Mucosa of gallbladder (tissue), 1 donor: ENCODE measurements around the gene CNTRL. TPM values are rescaled to one million over a fixed set of nuclear protein-coding genes. Genes with fewer than 3 reads are reported as not detected.

Source experiments
- DNase-seq: peaks from one replicate; pipeline ENCODE4 v3.0.0-alpha.2; 2020; ENCODE audit warnings: low spot score
- total RNA-seq: library from RNA; stranded (reverse); gene quantifications from one replicate; pipeline ENCODE4 v1.2.1, GENCODE V29; 2021
- donor health status: DM: no; HTN: no; CAD: no.

Gene CNTRL
- total RNA-seq, 1 donor from 2014 or later, result 11.7 TPM

DNA sequence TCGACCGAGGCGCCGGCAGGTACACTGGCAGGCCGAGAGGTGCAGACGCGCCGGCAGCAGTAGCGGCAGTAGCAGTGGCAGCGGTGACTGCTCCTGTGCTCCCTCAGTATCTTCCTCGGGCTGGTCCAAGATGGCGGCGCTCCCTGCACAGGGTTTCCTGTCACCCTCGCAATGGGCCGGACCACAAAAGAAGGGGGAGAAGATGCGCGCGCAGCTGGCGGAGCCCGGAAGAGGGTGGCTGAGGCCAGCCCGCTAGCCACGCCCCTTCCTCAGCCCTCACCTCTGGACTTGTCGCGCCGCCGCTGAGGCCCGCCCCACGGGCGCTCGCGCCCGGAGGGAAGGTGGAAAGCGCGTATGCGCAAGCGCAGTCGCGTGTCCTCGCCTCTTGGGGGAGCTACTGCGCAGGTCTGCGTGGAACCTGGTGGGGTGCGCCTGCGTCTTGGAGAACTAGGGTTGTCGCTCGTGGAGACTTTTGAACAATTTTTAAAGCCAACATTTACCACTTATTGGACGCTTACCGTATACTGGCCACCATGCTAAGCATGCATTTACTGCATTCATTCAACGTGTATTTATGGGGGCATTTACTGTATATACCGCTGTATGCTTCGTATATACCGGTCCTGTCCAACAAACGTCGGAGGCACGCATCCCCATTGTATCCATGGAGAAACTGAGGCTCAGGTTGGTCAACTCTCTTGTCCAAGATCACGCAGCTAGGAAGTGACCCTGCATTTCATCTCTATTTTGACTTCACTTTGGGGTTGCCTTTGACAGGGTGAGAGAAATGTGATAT lies 127.2 kb downstream of the CNTRL start, which contains the start of gene RAB14:
RAB14 (minus strand) TSS at position 132 of the 796 bp plus-strand sequence. CDS start 8,457 bp downstream, outside the sequence.
- peak; percentile 100 for DNase-seq

- DNase-seq, result no peak
Observed at GRCh38 chr9:121204121-121204520, 129.4 kb downstream of the CNTRL start.

- DNase-seq, result no peak
Observed at GRCh38 chr9:121204611-121205010, 129.9 kb downstream of the CNTRL start.

DNA sequence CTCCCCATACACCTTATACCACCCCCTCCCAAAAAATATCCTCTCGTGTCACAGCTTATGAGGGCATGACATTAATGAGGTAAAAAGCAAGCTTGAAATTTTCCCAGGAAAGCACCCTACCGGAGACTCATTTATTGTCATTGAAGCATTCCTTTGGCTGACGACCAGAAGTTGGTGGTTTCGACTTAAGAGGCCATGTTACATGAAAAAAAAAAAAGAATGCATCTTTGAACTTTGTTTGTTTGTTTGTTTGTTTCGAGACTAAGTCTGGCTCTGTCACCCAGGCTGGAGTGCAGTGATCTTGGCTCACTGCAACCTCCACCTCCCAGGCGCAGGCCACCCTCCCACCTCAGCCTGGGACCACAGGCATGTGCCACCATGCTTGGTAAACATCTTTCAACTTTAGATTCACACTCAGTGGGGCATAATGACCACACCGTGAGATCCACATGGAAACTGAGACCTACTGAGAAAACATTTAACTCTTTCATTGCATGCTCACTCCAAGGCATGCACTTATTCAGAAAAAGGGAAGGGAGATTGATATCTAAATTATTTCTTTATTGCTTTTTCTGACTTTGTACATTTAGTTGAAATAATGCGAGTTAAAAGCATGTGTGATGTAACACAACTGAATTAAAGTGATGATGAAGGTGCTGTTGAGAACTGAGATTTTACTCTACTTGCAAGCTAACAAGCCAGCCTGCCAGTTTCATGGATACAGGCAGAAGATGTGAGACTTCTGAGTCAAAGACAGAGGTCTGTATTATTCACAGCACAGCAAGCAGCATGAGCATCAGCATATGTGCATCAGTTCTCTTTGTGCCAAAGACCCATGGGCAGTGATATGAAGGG lies 132.0 kb downstream of the CNTRL start:
- DNase-seq, result no peak

DNA sequence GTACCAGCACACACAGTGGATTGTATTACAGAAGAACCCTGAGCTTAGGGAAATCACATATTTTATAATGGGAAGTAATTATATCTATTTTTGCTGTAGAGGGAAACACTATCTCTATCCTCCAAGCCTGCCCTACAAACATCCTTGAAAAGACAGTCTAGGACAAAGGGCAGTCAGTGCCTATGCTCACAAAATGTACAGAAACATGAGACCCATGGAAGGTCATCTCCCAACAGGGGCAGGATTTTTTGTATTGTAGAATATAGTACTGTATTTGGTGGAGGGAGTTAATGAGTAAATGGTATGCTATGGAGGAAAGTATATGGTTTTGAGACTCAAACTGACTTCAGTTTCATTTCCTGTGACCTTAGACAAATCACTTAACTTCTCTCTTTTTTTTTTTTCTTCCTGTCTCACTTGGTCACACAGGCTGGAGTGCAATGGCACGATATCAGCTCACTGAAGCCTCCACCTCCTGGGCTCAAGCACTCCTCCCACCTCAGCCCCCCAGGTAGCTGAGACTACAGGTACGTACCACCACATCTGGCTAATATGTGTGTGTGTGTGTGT lies 132.7 kb downstream of the CNTRL start:
- no peak for DNase-seq

DNA sequence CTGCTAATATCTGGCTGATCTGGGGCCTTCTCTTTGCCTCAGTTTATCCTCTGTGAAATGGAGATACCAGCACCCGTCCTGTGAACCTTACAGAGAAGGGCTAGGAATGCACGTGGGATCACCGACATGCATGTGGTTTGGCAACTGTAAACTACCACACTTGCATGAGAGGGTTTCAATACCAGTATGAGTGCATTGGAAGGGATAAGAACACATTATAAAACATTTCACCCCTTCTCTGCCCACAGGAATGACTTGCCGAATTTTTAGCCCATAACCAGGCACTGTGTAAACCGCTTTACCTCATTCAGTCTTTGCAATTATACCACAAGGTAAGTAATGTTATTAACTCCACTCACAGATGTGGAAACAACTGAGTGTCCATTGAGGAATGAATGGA lies 135.8 kb downstream of the CNTRL start:
- DNase-seq, result no peak

- DNase-seq, result peak; percentile 91
Observed at GRCh38 chr9:121213136-121213806, 138.5 kb downstream of the CNTRL start.

DNA sequence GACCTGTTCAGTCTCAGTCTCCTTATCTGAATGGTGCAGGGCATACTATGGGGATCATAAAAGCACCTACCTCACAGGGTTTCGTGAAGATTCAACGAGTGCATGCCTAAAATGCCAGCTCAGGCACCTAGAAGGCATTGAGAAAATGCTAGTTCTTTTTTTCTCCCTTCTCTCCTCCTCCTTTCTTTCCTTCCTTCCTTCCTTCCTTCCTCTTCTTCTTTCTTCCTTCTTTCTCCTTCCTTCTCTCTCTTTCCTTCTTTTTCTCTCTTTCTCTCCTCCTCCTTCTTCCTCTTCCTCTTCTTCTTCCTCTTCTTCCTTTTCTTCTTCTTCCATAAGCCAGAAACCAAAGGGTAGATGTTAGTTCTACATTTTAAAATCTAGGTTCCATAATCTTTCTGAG lies 139.2 kb downstream of the CNTRL start:
- no peak for DNase-seq

DNA sequence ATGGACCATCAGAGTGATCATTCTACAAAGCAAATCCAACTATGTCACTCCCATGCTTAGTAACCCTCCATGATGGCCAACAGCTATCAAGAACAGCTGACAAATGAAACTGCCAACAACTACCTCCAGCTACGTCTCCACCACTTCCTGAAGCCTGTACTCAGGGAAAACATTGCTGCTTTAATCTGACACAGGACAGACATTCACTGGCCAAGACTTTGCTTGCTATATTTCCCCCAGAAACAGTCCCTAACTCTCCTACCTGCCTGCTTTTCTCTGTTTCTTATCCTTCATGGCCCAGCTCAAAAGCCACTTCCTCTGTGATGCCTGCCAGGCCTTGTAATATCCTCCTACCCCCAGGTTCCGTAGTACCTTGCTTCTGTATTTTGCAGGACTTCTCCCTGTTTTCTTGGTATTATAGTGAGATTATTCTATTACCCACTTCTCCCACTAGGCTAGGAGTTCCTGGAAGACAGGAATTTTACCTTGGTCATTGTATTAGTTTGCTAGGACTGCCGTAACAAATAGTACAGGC lies 141.6 kb downstream of the CNTRL start:
- no peak for DNase-seq

GRCh38 chr9:121217609-121218292 lies 143.0 kb downstream of the CNTRL start:
- no peak for DNase-seq

GRCh38 chr9:121218357-121219027 lies 143.7 kb downstream of the CNTRL start:
- DNase-seq, result no peak

- no peak for DNase-seq
Observed at GRCh38 chr9:121219530-121219929, 144.8 kb downstream of the CNTRL start.

DNA sequence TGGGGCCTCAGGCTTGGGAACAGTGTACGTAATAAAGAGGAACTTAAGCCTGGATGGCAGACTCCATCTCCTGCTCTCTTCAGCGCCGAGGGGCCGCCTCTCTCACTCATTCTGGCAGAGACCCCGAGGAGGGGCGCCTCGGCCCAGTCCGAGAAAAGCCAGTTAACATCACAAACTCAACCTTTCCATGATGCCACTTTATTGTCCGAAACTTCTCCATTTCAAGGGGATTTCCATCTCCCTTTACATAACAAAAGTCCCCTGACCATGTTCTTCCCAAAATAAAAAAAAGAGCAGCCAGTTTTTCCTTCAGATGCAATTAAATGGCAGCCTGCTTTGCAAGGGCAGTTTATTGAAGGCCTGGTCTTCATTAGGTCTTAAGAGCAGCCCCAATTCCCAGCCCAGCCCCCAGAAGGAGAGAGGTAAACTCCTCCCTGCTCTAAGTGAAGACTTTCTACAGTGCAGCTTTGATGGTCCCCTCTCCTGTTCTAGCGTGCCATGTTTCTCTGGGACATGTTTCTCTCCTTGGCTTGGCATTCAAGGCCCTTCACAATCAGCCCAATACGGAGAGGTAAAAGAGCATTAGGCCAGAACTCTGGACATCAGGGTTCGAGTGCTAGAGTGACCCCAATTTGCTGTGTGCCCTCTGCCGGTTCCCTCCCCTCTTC lies 146.4 kb downstream of the CNTRL start:
- DNase-seq, result no peak

- no peak for DNase-seq
Observed at GRCh38 chr9:121221664-121222055, 146.9 kb downstream of the CNTRL start.

- DNase-seq, result no peak
Observed at GRCh38 chr9:121222524-121223171, 147.9 kb downstream of the CNTRL start.

DNA sequence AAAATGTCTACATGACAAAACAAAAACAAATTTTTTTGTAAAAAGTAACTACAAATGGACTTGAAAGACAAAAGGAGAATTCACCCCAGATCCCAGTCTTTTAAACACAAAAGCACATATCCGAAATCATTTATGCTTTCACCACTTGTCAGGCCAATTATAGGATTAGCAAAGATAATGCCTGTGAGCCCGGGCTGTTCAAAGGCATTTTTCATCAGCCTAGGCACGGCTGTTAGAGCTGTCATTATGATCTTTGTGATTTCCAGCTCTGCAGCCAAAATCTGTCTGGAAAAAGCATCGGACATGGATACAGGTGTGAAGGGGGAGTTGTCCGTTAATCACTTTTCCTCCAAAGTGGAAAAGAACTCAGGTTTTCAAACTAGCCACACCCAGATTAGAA lies 150.5 kb downstream of the CNTRL start:
- no peak for DNase-seq

DNA sequence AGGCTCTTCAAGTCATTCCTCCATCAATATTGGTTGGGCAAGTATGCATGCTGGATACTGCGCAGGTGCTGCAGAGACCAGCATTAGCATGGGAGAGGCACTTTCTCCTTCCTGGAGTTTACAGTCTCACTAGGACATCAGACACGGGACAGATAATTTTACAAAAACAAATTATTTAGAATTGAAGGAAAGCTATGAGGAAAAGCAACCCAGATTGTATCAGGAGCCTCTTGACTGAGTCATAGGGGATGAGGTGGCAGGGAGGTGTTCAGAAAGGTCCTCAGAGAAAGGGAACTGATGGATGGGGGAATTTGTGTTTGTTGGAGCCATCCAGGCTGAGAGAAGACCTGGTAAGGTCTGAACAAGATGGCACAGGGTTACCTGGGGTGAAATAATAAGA lies 151.4 kb downstream of the CNTRL start:
- no peak for DNase-seq
